CD4-positive, alpha-beta T cell treated with Interleukin-15 for 1 hour (primary cell): ENCODE data around the gene PACC1.
"Not testable (repeated sequence)": the region's sequence is repeated elsewhere in the genome, so short reads cannot be mapped to it uniquely, and the experiment has no call there.

Experiments
- DNase-seq: peaks from one replicate; pipeline ENCODE4 v3.0.0-alpha.2; 2020

PACC1 gene

GRCh38 chr1:212326541-212326940, 88.1 kb downstream of the PACC1 start:
- DNase-seq = no peak

DNA sequence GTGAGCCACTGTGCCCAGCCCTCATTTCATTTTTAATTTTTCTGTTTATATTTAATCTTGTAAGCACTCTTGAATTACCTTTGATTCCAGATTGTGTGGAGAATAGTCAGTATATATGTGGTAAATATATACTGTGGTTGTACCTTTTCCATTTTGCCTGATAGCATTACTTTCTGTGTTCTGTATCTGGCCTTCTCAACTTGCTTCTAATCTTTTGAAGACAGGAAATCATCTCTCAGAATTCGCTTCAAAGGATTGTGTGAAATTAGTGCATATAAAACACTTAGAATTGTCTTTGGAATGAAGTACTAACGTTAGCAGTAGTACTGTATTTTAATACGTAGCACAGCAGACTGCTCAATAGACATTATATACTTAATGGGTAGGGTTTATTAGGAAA, 91.6 kb downstream of the PACC1 start:
- no peak for DNase-seq

- not testable (repeated sequence) for DNase-seq
Measured at GRCh38 chr1:212321031-212321430, 93.7 kb downstream of the PACC1 start.

DNA sequence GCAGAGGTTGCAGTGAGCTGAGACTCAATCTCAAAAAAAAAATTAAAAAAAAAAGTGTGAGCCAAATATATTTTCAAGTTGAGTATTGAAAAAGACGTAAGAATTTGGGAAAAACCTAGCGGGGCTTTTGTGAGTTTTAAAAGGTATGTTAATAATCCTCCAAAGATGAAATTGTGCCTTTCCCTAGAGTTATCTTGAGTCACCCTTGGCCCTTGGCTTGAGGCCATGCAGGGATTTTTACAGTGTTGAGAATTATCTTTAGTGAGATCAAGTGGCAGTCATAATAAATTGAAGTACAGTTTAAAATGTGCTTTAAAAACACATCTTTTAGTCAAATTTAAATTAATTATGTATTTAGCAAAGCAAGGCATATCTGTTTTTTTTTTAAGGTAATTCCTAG, 96.8 kb downstream of the PACC1 start:
- DNase-seq = no peak

DNA sequence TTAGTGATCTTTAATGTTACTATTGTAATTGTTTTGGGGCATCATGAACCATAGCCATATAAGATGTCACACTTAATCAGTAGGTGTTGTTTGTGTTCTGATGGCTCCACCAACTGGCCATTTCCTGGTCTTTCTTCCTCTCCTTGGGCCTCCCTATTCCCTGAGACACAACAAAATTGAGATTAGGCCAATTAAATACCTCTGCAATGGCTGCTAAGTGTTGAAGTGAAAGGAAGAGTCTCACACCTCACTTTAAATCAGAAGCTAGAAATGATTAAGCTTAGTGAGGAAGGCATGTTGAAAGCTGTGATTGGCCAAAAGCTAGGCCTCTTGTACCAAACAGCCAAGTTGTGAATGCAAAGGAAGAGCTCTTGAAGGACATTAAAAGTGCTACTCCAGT, 98.8 kb downstream of the PACC1 start:
- no peak for DNase-seq

DNA sequence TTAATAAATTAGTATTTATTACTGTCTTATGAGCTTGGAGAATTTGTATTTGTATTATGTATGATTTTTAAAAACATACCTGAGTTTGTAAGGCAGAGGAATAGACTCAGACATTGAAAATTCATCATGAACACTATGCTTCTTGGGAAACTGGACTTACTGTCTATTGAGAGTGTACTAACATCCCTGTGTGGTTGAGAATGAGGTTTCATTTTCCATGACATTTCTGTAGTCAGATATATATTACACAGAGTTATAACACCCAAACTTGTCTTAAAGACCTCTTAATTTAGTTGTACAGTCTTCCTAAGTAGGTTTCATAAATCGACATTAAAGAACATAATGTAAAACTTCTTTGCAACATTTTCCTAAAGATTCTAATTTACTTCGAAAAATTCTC, 99.5 kb downstream of the PACC1 start:
- no peak for DNase-seq
